CMK (cell line): ENCODE results near the gene FOSL1.
"Not testable (repeated sequence)": the region's sequence is repeated elsewhere in the genome, so short reads cannot be mapped to it uniquely, and the experiment has no call there.

Experiments used
- DNase-seq: peaks from one replicate; pipeline ENCODE4 v3.0.0-alpha.2; 2010; ENCODE audit warnings: low read depth

FOSL1 gene

GRCh38 chr11:65896034-65896999 lies 3.9 kb downstream of the FOSL1 start:
- no peak for DNase-seq

GRCh38 chr11:65895482-65895981 lies 4.7 kb downstream of the FOSL1 start:
- DNase-seq = no peak

- no peak for DNase-seq
Observed at GRCh38 chr11:65894034-65894591, 6.1 kb downstream of the FOSL1 start.

GRCh38 chr11:65892661-65893317 lies 7.4 kb downstream of the FOSL1 start:
- DNase-seq = no peak

GRCh38 chr11:65892137-65892540 lies 8.0 kb downstream of the FOSL1 start:
- not testable (repeated sequence) for DNase-seq

GRCh38 chr11:65891219-65892136 lies 8.7 kb downstream of the FOSL1 start:
- no peak for DNase-seq

- peak; percentile 96 for DNase-seq
Observed at GRCh38 chr11:65890324-65891218, 9.6 kb downstream of the FOSL1 start, which contains the start of gene CCDC85B. TSS of gene CCDC85B (plus strand) at chr11:65890673. CDS start at chr11:65890784, 111 bp downstream.

- peak; percentile 97 for DNase-seq
Observed at GRCh38 chr11:65888163-65888814, 11.9 kb downstream of the FOSL1 start, which contains the start of gene FIBP. TSS of gene FIBP (minus strand) at chr11:65888471. CDS start at chr11:65888418, 53 bp downstream.

GRCh38 chr11:65887723-65888162 lies 12.4 kb downstream of the FOSL1 start:
- no peak for DNase-seq

- no peak for DNase-seq
Observed at GRCh38 chr11:65886826-65887722, 13.1 kb downstream of the FOSL1 start.

- no peak for DNase-seq
Observed at GRCh38 chr11:65885808-65886536, 14.2 kb downstream of the FOSL1 start.

- DNase-seq = no peak
Observed at GRCh38 chr11:65885231-65885630, 15.0 kb downstream of the FOSL1 start.

- no peak for DNase-seq
Observed at GRCh38 chr11:65884716-65885092, 15.5 kb downstream of the FOSL1 start.

GRCh38 chr11:65883786-65884715 lies 16.1 kb downstream of the FOSL1 start:
- no peak for DNase-seq

GRCh38 chr11:65883058-65883761 lies 17.0 kb downstream of the FOSL1 start:
- DNase-seq = no peak
